VCaP (cell line): ENCODE results near the gene NXNL2.

ENCODE experiments used
- H3K27ac ChIP-seq: fragments of 450-650 bp; 2 replicates; pipeline ENCODE4 v1.5.1; 2017
- TF ChIP-seq, protein P1 (sequence below): fragments of 450-650 bp; conservative IDR thresholded peaks from 2 replicates; pipeline ENCODE4 v1.5.1; 2017; ENCODE audit warnings: mild to moderate bottlenecking, moderate library complexity

The NXNL2 gene

GRCh38 chr9:88534456-88535225 is at the start of gene NXNL2:
TSS of gene NXNL2 (plus strand) at chr9:88535178. CDS start at chr9:88535435, 257 bp downstream.
- peak within 1 kb of the TSS; percentile 79 for H3K27ac ChIP-seq
- TF ChIP-seq, protein P1, sequence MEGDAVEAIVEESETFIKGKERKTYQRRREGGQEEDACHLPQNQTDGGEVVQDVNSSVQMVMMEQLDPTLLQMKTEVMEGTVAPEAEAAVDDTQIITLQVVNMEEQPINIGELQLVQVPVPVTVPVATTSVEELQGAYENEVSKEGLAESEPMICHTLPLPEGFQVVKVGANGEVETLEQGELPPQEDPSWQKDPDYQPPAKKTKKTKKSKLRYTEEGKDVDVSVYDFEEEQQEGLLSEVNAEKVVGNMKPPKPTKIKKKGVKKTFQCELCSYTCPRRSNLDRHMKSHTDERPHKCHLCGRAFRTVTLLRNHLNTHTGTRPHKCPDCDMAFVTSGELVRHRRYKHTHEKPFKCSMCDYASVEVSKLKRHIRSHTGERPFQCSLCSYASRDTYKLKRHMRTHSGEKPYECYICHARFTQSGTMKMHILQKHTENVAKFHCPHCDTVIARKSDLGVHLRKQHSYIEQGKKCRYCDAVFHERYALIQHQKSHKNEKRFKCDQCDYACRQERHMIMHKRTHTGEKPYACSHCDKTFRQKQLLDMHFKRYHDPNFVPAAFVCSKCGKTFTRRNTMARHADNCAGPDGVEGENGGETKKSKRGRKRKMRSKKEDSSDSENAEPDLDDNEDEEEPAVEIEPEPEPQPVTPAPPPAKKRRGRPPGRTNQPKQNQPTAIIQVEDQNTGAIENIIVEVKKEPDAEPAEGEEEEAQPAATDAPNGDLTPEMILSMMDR = no peak

DNA sequence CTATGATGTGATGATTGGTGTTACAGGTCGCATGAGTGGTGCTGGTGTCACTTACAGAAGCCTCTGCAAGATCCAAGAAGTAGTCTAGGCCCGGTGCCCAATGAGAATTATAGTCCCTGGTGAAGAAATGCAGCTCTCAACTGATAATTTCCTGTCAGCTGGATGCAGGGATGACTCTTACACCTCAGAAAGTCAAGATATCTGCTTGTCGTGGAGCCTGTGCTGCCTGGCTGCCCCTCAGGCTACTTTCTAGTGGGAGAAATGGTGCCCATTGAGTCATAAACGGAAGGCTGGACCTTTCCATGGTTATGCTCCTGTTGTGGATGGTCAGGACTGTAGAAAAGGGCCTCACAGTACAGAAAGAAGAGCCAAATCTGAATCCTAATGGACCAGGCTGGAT is 46.8 kb upstream of the NXNL2 start:
- H3K27ac ChIP-seq = no peak overlapping the region

DNA sequence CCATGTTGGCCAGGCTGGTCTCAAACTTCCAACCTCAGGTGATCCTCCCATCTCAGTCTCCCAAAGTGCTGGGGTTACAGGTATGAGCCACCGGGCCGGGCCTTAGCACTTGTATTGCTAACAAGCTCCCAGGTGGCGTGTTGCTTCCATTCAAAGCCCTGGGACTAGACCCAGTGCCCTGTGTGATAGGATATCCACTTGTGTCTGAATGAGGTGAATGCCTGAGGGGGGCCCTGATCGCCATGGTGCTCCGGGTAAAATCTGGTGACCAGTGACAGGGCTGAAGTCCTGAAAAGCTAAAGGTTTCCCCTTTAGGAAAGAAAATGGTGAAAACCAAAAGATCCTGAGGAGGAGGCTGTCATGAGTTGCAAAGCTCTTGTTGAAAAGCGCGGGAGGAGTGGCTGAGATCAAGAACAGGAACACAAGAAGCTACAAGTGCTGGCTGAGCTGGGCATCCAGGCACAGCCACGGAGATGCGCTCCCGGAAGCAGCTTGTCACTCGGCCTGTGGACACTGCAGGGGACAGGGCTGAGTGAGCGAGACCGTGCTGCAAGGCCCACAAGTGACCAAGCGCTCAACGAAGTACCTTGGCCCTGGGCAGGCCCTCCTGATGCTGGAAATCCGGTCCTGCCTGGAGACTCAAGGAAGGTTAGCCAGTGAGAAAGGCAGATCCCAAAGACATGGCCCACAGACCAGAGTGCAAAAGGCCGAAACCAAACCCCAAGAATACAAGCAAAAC is 39.8 kb upstream of the NXNL2 start:
- TF ChIP-seq, protein P1 = no peak
- no peak overlapping the region for H3K27ac ChIP-seq

More for the DNA sequence above, 46.8 kb upstream of the NXNL2 start:
- TF ChIP-seq, protein P1 = no peak

GRCh38 chr9:88497224-88497623 is 37.8 kb upstream of the NXNL2 start:
- no peak overlapping the region for H3K27ac ChIP-seq
- TF ChIP-seq, protein P1 = no peak

GRCh38 chr9:88498880-88499279 is 36.1 kb upstream of the NXNL2 start:
- no peak overlapping the region for H3K27ac ChIP-seq
- TF ChIP-seq, protein P1 = no peak

DNA sequence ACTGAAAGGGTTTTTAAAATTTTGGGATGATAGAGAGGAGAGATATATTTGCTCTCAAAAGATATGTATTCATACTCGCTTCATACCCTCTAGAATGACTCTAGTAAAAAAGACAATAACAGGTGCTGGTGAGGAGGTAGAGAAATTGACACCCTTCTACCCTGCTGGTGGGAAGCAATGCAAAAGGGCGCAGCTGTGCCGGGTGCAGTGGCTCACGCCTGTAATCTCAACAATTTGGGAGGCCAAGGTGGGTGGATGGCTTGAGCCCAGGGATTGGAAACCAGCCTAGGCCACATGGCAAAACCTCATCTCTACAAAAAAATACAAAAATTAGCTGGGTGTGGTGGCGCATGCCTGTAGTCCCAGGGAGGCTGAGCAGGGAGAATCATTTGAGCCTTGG is 33.9 kb upstream of the NXNL2 start:
- TF ChIP-seq, protein P1 = no peak
- no peak overlapping the region for H3K27ac ChIP-seq

GRCh38 chr9:88502552-88503034 is 32.4 kb upstream of the NXNL2 start:
- TF ChIP-seq, protein P1 = no peak
- H3K27ac ChIP-seq = no peak overlapping the region
